OCI-LY7 (cell line): ENCODE results near the gene TMPRSS4. TPM values are rescaled to one million over a fixed set of nuclear protein-coding genes. Genes with fewer than 3 reads are reported as not detected.

Experiments used
- BruUV-seq: library from RNA; stranded (reverse); fragments of 400-500 nt; replicated peaks from 2 replicates; lab custom pipeline; 2021; lab: Mats Ljungman, UMichigan
- CTCF ChIA-PET: fragments of 300-600 bp; sonication (Branson Sonifier 250); formaldehyde crosslinking; loops from one replicate; lab custom pipeline; 2022; ENCODE audit warnings: antibody characterized with exemption; ENCODE audit not compliant: unreplicated experiment; lab: Charles Lee
- POLR2A ChIA-PET: fragments of 300-600 bp; sonication (Branson Sonifier 250); formaldehyde crosslinking; loops from one replicate; lab custom pipeline; 2022; ENCODE audit warnings: antibody characterized with exemption; lab: Charles Lee
- DNase-seq: peaks from one replicate; pipeline ENCODE4 v3.0.0-alpha.2; 2015; ENCODE audit warnings: low spot score
- H2AFZ ChIP-seq: fragments of 200-600 bp; sonication (generic), shearing (Covaris generic); 2 replicates; pipeline ENCODE4 v1.6.1; 2014; ENCODE audit warnings: mild to moderate bottlenecking, antibody characterized with exemption, low read length, moderate library complexity
- H3K27ac ChIP-seq: fragments of 200-600 bp; sonication (generic); 2 replicates; pipeline ENCODE4 v1.5.1; 2014; ENCODE audit warnings: mixed run types, low read depth, mild to moderate bottlenecking, moderate library complexity, low read length, inconsistent platforms; ENCODE audit not compliant: poor library complexity, severe bottlenecking
- H3K36me3 ChIP-seq: fragments of 200-600 bp; sonication (generic); 2 replicates; pipeline ENCODE4 v1.6.1; 2014; ENCODE audit warnings: mild to moderate bottlenecking, antibody characterized with exemption, low read length, moderate library complexity, mixed read lengths; ENCODE audit not compliant: insufficient read depth
- H3K4me1 ChIP-seq: fragments of 200-600 bp; sonication (generic); 2 replicates; pipeline ENCODE4 v1.5.1; 2014; ENCODE audit warnings: mild to moderate bottlenecking, low read length; ENCODE audit not compliant: insufficient read depth, poor library complexity, severe bottlenecking
- H3K4me2 ChIP-seq: fragments of 200-600 bp; sonication (generic); 2 replicates; pipeline ENCODE4 v1.6.1; 2014; ENCODE audit warnings: mild to moderate bottlenecking, low read length
- H3K4me3 ChIP-seq: fragments of 200-600 bp; sonication (generic); 2 replicates; pipeline ENCODE4 v1.5.1; 2014; ENCODE audit warnings: mild to moderate bottlenecking, low read depth, low read length; ENCODE audit not compliant: poor library complexity, severe bottlenecking
- H3K79me2 ChIP-seq: fragments of 200-600 bp; sonication (generic); 2 replicates; pipeline ENCODE4 v1.6.1; 2016; ENCODE audit warnings: low read depth, mild to moderate bottlenecking, low read length, moderate library complexity, mixed read lengths; ENCODE audit not compliant: insufficient read depth
- H3K9me2 ChIP-seq: fragments of 200-600 bp; sonication (generic); 2 replicates; pipeline ENCODE4 v1.6.1; 2016; ENCODE audit warnings: mild to moderate bottlenecking, low read length, mixed read lengths; ENCODE audit not compliant: insufficient read depth
- H3K9me3 ChIP-seq: fragments of 200-600 bp; sonication (generic); 2 replicates; pipeline ENCODE4 v1.6.1; 2014; ENCODE audit warnings: mild to moderate bottlenecking, mixed run types, low read length, mixed read lengths
- H4K20me1 ChIP-seq: fragments of 200-600 bp; sonication (generic); 2 replicates; pipeline ENCODE4 v1.6.1; 2014; ENCODE audit warnings: mild to moderate bottlenecking, antibody characterized with exemption, low read length, moderate library complexity, mixed read lengths; ENCODE audit not compliant: insufficient read depth
- EZH2phosphoT487 ChIP-seq: fragments of 200-600 bp; sonication (generic); IDR thresholded peaks from 2 replicates; pipeline ENCODE4 v1.6.1; 2018; ENCODE audit warnings: low read depth, borderline replicate concordance, mild to moderate bottlenecking, mixed run types, antibody characterized with exemption, low read length, moderate library complexity, mixed read lengths
- intact Hi-C: fragments of 100-400 bp; cut with micrococcal nuclease; formaldehyde crosslinking; loops from one replicate; pipeline ENCODE4 v1.10.0; 2022; ENCODE audit not compliant: unreplicated experiment
- total RNA-seq, 2 experiments: library from RNA; depleted of rRNA in 1 of 2; stranded (reverse); fragments of >200 nt in 1 of 2; shearing (Covaris generic) in 1 of 2; gene quantifications; 2 replicates each; pipeline ENCODE4 v1.2.3, GENCODE V29; 2014 to 2022
- TF ChIP-seq, protein P1 (sequence below): fragments of 200-600 bp; sonication (generic); conservative IDR thresholded peaks from 2 replicates; pipeline ENCODE4 v1.5.1; 2014; ENCODE audit warnings: mild to moderate bottlenecking, antibody characterized with exemption, low read length, moderate library complexity, mixed read lengths

The TMPRSS4 gene
- total RNA-seq, 2 experiments from 2014 or later: 0.03 TPM; not detected in 1

DNA sequence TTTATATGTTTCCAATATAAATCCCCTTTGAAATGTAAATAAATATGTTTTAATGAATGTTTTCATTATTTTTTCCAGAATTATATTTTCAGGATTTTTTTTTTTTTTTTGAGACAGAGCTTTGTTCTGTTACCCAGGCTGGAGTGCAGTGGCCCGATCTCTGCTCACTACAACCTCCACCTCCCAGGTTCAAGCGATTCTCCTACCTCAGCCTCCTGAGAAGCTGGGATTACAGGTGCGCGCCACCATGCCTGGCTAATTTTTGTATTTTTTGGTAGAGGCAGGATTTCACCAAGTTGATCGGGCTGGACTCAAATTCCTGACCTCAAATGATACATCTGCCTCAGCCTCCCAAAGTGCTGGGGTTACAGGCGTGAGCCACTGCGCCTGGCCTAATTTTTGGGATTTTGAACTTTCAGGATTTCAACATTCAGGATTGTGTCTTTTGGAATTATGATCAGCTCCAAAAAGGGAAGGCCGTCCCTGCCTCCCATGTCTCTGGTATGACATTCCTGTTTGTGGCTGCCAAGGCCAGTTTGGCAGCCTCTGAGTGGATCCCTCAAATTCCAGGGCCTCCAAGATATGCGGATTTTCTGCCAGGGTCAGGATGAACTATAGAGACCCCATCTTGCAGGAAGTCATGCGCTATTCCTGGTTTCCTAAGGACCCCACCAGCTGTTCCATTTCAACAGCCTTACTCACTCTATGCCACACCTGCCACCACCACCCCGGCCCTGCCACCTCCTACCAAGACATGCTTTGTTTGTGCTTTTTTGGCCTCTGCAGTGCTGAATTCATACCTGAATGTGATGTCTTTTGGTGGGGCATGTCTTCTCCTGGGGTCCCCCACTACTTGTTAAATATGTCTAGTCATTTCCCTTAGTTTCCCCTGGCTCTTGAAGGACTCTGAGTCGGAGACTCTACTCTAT lies 21.9 kb upstream of the TMPRSS4 start:
- Histone ChIP-seq H4K20me1 (no peaks in the 10 kb centered on the region), H3K4me2 (no peak overlapping the region), H3K4me1 (peaks cover 12% of the 10 kb centered on the region), H3K79me2 (no peaks in the 10 kb centered on the region), H3K9me2 (no peaks in the 10 kb centered on the region), H3K9me3 (no peaks in the 10 kb centered on the region), H3K4me3 (no peak overlapping the region), H3K27ac (no peak overlapping the region), H3K36me3 (no peaks in the 10 kb centered on the region), H2AFZ (no peak overlapping the region)
- no peak for DNase-seq
- no peak for TF ChIP-seq EZH2phosphoT487
- TF ChIP-seq, protein P1, sequence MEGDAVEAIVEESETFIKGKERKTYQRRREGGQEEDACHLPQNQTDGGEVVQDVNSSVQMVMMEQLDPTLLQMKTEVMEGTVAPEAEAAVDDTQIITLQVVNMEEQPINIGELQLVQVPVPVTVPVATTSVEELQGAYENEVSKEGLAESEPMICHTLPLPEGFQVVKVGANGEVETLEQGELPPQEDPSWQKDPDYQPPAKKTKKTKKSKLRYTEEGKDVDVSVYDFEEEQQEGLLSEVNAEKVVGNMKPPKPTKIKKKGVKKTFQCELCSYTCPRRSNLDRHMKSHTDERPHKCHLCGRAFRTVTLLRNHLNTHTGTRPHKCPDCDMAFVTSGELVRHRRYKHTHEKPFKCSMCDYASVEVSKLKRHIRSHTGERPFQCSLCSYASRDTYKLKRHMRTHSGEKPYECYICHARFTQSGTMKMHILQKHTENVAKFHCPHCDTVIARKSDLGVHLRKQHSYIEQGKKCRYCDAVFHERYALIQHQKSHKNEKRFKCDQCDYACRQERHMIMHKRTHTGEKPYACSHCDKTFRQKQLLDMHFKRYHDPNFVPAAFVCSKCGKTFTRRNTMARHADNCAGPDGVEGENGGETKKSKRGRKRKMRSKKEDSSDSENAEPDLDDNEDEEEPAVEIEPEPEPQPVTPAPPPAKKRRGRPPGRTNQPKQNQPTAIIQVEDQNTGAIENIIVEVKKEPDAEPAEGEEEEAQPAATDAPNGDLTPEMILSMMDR: no peak
- BruUV-seq: no TSS peak
- intact Hi-C loops: no loop called here
- ChIA-PET POLR2A (interaction anchor here (0.5 to 1.0 kb wide), 4 partner anchors 12 to 839 kb away, joined by 4 to 6 read pairs (median 4); no protein-coding TSS in a partner anchor), CTCF (no interaction called here)

DNA sequence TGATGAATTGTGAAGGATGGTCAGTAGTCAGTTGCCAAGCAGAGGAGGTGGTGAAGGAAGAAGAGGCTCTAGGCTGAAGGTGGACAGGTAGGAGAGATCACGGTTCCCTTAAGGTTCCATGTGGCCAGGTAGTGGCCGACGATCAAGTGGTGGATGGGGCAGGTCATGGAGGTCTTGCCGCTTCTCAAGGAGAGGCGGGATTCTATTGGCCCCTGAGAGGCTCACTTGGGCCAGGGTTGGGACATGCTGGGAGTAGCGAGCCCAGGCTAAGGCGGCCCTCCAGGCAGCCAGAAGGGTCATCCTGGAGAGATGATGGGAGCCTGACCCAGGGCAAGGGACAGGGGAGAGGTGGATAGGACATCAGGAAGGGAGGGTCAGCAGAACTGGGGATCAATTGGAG lies 20.9 kb upstream of the TMPRSS4 start:
- Histone ChIP-seq H3K9me3 (no peaks in the 10 kb centered on the region), H3K9me2 (no peaks in the 10 kb centered on the region), H3K4me1 (peaks cover 11% of the 10 kb centered on the region), H3K36me3 (no peaks in the 10 kb centered on the region), H4K20me1 (no peaks in the 10 kb centered on the region), H2AFZ (no peak overlapping the region), H3K79me2 (no peaks in the 10 kb centered on the region), H3K27ac (no peak overlapping the region), H3K4me3 (no peak overlapping the region), H3K4me2 (no peak overlapping the region)
- BruUV-seq: no TSS peak
- no peak for DNase-seq
- ChIA-PET POLR2A (interaction anchor here (1.3 kb wide), 1 partner anchor 37 kb away, joined by 5 read pairs; no protein-coding TSS in a partner anchor), CTCF (no interaction called here)
- no peak for TF ChIP-seq EZH2phosphoT487
- TF ChIP-seq, protein P1: no peak
- intact Hi-C loops: no loop called here

DNA sequence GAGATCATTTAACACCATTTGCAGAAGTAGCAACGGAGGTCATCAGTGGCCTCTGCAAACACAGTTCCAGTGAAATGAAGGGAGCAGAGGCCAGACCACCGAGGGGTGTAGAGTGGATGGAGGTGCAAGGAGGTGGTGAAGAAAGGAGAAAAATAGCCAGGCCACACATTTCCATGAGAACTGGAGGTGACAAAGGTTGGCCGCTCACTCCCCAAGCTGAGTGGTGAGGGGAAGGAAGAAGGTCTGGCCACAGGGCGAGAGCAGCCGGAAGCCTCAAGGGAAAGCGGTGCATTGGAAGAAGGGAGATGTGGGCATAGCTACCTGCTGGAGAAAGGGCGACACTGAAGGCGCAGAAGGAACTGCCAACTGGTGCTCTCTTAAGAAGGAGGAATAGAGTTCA lies 20.1 kb upstream of the TMPRSS4 start:
- no peak for DNase-seq
- peaks cover 3% of the 10 kb centered on the region for H3K4me1 ChIP-seq
- no peak overlapping the region for H3K4me2 ChIP-seq
- no peak overlapping the region for H3K27ac ChIP-seq
- no peak overlapping the region for H2AFZ ChIP-seq
- H3K9me2 ChIP-seq: no peaks in the 10 kb centered on the region
- no TSS peak for BruUV-seq
- H3K9me3 ChIP-seq: no peaks in the 10 kb centered on the region
- H3K79me2 ChIP-seq: no peaks in the 10 kb centered on the region
- POLR2A ChIA-PET: interaction anchor here (1.3 kb wide), 1 partner anchor 36 kb away, joined by 5 read pairs; no protein-coding TSS in a partner anchor
- CTCF ChIA-PET: no interaction called here
- H3K4me3 ChIP-seq: no peak overlapping the region
- no peaks in the 10 kb centered on the region for H3K36me3 ChIP-seq
- H4K20me1 ChIP-seq: no peaks in the 10 kb centered on the region
- TF ChIP-seq EZH2phosphoT487: no peak
- intact Hi-C loops: no loop called here
